Stimulated activated CD8-positive, alpha-beta memory T cell treated with anti-CD3 and anti-CD28 coated beads, Interleukin-12 subunit alpha, Interleukin-12 subunit beta, amount 100 ng/mL, for 24 hours (primary cell): ENCODE data around the gene TEAD1.

Experiments
- DNase-seq: peaks from one replicate; pipeline ENCODE4 v3.0.0-alpha.2; 2020; ENCODE audit errors: extremely low read depth

Gene TEAD1

DNA sequence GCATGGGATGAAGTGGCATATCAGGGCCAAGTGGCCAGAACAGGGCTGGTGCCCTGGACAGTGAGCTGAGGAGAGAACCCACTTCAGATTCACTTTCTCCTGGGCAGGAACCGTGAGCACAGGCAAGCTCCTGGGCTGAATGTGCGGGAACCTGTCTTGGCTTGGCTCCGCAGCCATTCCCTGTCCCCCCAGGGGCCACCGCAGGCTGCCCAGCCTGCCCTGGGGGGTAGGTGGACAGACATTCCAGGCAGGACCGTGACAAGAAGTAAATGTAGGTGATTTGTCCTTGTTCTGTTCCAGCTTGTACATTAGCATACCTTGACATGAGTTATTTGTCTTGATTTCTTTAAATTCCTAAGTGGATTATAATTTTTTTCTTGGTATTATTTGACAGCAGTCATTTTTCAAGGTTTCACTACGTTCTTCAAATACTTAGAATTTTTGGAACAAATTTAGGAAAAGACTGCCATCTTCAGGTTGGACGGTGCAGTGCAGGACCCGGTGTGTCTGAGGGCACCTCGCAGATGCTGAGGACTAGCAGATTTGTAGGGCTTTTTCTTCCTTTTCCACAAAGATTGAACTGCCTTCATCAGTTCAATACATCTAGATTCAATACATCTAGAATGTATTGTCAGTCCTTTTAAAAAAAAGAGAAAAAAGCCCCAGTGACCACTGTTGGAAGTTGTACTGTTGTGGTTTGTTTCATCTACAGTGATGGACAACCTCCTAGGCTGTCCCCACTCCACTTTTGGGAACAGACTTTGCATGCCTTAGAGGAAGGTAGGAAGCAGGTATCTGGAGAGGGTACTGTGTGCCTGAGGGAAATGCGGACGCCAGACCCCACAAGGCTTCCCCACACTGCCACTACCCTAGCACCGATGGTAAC, 219.8 kb downstream of the TEAD1 start:
- no peak for DNase-seq

DNA sequence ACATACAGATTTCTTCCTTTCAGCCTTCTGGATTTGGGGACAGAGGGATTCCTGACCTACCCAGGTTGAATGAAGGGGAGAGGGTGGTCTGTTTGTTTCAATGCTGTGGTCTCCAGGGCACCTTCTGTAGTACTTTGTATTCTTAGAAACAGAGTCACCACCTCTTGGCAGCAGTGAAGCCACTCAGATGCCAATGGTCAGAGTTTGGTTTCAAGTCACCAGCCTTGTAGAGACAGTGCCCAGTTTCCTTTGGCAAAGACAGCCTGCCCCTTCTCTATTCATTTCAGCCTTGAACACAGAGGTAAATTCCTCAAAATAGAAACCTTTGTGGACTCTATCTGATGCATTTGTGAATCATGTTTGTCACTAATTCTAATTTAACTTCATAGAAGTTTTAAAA, 223.2 kb downstream of the TEAD1 start:
- DNase-seq = no peak

DNA sequence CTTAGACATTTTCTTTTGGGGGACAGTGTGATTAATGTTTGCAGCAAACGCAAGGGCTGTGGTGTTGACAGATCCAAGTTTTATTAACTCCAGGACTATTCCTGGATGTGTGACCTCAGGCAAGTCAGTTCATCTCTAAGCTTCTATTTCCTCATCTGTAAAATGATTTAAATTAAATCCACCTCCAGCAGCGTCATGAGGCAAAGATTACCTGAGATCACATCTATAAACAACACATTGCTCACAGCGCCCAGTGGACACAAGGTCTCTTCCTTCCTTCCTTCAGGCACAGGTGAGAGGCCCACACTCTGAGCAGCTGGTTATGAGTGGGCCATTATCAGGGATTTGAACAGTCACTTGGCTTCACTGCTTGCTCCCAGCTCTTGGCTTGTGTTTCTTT, 223.6 kb downstream of the TEAD1 start:
- DNase-seq = no peak

DNA sequence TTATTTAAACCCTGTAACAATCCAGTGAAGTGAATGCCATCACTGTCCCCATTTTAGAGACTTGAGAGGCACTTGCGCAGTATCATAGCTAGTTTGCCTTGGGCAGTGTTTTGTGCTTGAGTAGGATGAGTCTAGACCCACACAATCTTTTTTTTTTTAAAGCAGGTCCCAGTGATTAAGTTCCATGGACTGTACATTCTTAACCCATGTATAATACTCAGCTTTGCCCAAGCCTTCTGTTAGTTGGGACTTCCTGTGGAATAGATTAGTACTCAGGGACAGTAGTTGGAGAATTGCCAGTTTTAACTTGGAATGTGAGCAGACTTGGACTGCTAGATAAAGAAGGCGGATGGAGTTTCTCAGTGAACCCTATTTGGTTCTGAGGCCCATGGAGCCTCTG, 226.3 kb downstream of the TEAD1 start:
- no peak for DNase-seq

DNA sequence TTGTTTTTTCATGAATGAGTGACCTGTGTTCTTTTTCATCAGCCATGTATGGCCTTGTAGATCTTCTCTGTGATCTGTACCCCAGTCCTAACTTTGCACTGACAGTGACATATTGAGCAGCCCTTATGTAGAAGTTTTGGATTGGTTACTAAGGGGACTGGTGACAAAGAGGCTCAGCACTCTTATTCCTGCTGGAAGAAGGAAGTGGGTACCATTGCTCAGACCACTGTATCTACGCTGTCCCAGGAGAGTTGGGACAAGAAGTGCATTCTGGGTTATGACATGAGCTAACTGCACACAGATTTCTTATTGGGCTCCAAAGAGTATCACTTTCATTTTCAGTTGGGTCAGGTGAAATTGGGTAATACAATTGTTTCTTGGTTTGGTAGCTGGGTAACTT, 227.1 kb downstream of the TEAD1 start:
- DNase-seq = no peak

DNA sequence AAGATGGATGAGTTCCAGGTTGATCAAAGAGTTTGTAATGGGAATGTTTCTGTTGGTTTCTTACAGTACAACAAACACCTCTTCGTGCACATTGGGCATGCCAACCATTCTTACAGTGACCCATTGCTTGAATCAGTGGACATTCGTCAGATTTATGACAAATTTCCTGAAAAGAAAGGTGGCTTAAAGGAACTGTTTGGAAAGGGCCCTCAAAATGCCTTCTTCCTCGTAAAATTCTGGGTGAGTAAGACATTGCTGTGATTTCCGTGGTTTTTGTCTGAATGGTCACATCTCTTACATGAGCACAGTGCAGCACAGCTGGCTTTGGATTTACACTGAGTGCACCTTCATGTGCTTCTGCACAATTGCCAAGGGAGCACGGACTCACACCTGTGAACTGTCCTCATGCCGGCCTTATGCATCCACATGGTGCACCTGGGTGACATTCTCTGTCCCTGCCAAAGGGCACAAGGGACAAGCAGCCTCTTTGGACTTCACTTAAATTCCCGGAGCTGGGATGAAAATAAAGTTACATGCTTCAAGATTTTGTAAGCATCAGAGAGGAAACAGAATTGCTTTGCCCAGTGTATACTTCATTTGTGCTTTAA, 227.8 kb downstream of the TEAD1 start:
- no peak for DNase-seq

DNA sequence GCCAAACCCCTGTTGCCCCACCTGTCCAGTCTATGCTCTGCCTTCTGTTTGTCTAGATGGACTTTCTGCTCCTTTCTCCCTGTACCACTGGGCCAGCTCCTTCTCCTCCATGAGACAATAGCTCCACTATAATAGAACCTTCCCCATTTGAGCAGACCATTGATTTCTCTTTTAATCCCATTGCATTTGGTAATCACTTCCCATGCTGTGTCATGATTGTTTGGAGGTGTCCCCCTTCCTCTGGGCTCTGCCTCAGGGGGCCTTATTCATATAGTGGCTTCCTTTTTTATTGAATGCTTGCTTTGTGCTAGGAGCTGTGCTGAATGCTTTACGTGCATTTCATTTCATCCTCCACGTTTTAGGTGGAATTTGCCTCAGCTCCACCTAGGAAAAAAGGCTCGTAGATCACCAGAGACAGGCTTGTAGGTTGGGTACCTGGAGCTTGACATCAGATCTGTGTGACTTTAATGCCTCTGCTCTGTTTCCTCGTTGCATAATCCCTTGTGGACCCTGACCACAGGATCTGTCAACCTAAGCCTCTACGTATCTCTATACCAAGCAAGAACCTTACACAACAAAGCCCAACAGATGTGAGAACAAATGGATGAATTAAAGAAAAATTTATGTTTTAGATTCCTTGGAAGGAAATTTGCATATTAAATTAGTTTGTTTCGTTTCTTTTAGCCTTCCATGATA, 228.7 kb downstream of the TEAD1 start:
- DNase-seq = no peak

DNA sequence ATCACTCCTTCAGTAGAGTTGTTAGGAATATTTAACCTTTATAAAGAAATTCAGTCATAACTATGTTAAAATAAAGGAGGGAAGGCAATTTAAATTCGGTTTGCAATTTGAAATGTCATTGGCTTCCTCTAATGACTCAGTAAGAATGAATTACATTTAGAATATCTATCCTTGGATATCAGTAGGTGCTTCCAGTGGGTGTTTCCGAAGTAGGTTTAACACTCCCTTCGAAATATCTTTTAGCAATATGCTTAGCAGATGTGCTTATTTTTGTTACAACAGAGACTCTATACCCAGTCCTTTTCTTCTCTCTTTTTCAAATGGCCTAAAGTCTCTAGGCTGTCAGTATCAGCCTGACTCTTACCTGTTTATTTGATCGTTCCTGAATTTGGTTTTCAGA, 231.2 kb downstream of the TEAD1 start:
- no peak for DNase-seq

DNA sequence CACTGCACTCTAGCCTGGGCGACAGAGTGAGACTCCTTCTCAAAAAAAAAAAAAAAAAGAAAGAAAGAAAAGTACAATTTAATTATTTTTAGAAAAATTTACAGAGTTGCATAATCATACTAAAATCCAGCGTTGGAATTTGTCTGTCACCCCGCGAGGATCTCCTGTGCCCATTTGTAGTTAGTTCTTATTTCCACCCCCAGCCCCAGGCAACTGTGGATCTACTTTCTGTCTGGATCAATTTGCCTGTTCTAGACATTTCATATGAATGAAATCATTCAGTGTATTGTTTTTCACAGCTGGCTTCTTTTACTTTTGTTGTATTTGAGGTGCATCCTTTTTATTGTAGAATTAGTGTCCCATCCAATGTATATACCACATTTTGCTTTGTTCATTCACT, 232.3 kb downstream of the TEAD1 start:
- no peak for DNase-seq

DNA sequence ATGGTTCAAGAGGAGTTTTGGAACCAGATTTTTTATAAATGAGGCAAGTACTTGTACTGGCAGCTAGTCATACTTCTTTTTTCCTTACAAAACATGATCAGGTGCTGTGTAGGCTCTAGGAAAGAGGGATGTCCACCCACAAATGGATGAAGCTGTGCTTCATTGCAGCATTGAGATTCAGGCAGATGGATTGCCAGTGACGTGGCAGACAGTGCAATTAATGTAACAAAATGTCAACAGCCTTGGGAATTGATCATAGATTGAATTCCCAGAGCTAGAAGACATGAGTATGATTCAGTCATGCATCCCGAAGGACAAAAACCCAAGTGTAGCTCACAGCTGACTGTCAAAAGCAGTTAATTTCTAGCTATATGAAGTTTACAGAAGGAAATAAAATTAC, 235.7 kb downstream of the TEAD1 start:
- no peak for DNase-seq

DNA sequence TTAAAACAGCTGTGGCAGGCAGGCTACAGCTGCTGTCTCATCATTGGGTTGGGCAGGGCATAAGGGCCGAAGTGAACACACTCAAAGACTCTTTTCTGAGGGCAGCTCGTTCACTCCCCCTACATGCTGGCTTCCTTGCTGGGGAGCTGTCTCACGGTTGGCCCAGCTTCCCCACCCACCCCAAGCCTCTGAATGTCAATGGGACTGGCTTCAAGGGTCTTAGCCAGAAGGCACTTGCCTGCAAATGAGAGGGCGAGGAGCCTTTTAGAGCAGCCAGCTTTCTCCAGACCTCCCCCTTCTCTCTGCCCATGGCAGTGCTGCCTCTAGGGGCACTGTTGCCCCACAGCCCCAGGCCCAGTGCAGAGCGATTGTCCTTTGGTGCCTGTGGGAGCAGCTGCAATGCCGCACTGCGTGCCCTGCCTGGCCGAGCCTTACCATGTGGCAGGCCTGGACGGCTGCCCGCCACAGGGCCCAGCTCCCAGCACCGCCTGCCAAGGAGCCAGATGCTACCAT, 240.2 kb downstream of the TEAD1 start:
- no peak for DNase-seq

DNA sequence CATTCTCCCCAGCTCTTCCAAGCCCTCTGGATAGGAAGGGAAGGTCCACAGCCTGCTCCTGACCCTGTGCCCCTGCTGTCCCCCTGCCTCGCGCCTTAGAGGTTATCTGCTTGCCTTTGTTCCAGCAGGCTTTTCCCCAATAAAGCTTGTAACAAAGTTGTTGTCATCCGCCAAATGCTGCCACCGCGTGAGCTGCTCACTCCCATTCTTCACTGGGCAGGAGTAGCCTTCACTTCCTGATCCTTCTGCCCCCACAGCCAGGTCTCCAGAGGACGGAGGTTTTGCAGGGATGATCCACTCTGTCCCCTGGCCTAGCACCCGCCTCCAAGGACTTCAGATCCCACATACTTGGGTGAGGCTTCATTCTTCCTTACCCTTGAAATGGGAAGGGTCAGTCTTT, 240.9 kb downstream of the TEAD1 start:
- no peak for DNase-seq

DNA sequence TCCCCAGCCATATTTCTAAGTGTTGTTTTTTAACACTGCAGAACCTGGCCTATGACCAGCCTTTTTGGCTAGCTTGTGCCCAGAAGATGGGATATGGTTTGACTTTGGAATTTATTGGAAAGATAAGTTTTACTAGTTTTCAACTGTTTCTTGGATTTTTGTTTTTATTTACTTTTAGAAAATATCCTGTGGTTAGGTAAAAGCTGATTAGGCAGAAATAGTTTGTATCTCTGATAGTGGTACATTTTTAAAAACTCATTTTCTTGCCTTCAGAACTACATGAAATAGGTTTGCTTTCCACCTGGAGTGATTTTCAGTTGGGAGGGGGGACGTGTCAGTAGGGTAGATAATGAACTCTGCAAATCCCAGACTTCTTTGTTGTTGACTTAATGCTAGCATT, 243.6 kb downstream of the TEAD1 start:
- DNase-seq = no peak

DNA sequence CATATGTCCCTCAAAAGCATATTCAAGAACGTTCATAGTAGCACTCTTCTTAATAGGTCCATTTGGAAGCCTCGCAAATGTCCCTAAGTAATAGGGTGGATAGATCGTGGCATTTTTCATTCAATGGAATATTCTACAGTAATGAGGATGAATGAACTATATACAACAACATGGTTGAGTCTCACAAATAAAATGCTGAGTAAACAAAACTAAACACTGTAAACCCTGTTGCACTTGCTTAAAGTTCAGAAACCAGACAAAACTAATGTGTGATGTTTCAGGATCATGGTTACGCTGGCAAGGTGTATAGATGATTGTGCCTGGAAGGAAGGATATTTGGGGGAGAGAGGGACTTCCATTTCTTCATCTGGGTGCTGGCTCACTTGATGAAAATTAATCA, 244.4 kb downstream of the TEAD1 start:
- no peak for DNase-seq

DNA sequence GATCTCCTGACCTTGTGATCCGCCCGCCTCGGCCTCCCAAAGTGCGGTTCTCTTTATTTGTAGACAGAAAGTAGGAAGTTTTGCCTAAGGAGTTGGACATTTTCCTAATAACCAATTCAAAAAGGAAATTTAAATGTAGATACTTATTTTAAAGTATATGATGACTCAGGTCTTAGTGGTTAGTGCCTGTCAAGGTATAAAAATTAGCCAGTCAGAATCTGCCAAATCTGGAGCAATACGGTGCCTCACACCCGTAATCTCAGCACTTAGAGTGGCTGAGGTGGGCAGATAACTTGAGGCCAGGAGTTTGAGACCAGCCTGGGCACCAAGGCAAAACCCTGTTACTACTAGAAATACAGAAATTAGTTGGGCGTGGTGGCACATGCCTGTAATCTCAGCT, 248.2 kb downstream of the TEAD1 start:
- DNase-seq = no peak

DNA sequence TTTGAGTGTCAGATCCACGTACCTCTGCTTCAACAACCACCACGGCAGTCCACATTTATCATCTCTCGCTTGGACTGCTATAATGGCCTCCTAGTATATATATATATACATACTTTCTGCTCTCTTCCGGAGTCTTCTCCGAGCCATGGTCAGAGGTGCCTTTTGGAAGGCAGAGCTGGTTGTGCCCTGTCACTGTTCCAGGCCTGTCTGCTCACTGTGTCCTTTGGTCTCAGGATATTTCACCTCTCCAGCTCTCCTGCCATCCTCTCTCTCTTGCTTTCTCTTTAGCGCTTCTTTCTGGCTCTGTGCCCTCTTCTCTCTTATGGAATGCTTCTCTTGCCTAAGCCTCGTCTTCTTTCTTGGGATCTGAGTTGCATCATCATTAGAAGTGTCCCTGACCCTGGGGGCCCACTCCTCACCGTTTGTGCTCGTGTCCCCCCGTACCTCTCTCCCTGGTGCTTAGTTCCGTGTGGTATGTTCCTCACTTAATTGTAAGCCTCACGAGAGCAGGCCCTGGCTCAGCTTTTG, 248.8 kb downstream of the TEAD1 start:
- no peak for DNase-seq

DNA sequence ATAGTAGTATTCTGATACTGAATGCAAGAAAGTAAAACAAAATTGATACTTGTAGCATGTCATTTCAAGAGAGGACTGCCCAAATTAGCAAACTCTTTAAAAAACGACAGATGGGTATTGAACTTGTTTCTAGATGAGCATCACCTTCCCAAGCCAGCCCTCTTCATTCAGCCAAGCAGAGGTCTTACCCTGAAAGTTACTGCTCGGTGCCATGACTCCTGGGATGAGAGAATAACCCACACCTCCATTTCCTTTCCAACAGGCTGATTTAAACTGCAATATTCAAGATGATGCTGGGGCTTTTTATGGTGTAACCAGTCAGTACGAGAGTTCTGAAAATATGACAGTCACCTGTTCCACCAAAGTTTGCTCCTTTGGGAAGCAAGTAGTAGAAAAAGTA, 250.4 kb downstream of the TEAD1 start:
- DNase-seq = no peak

DNA sequence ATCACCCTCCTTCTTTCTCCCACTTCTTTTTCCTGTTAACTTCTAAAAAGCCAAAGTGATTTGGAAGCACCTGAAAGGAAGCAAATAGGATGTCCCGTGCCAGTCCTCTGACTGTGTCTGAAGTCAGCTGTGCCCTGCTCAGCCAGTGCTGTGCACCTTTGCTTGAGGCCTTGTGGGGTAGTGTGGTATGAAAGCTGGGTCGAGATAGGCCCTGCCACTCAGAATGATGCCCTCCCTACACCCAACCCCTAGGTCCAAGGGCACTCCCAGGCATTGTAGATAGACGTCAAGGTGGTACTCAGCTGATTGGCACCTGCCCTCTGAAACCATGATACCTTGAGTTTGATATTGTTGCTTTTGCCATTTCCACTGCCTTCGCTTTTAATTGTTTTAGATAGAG, 251.3 kb downstream of the TEAD1 start:
- no peak for DNase-seq

DNA sequence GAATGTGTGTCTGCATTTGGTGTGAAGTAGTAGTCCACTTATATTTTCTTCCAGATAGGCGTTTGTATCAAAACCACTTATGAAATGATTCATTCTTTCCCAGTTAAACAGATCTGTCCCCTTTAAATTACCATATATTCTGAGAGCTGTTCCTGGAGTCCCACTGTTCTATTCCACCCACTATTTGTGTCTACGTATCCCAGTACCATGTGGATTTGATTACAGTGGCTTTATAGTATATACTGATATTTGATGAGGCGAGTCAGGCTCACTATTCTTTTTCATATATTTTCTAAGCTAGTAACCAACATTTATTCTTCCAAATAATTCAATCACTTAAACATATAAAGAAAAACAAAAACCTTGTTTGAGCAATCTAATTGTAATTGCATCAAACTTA, 253.0 kb downstream of the TEAD1 start:
- DNase-seq = no peak

DNA sequence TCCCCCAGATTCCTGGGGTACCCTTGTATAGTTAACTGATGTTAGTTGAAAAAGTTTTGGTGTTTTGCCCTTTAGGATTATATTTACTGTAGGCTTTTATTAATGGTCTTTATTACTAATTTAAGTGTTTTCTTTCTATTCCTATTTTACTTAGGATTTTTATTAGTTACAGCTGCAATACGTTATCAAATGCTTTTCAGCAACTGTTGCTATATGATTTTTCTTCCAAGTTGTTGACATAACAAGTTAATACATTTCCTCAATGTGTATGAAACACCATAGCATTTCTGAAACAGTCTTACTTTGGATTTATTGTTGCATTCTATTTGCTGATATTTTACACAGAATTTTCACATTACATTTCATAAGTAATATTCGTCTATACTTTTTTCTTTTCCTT, 253.7 kb downstream of the TEAD1 start:
- DNase-seq = no peak

DNA sequence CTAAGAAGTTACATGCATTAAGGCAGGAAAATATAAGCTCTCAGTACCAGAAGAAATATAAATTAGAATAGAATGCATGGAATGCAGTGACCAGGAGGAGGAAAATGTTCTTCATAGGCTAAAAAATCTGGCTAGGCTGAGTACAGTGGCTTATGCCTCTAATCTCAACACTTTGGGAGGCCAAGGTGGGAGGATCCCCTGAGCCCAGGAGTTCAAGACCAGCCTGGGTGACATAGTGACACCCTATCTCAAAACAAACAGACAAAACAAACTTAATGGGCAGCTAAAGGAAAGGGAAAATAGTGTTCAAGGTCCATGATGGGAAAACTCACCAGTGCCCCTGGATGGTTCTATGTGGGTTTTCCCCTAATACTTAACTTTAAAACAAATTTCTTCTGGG, 256.6 kb downstream of the TEAD1 start:
- DNase-seq = no peak

DNA sequence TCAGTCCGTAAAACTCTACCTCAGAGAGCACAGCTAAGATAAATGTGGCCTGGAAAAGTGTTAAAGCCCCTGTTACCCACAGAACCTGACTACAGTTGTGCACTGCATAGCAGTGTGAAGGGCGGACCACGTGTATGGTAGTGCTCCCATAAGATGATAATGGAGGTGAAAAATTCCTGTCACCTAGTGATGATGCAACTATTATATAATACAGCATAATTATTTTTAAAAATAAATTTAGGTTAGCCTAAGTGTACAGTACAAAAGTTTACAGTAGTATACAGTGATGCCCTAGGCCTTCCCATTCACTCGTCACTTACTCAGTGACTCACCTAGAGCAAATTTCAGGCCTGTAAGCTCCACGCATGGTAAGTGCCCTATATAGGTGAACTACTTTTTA, 258.3 kb downstream of the TEAD1 start:
- no peak for DNase-seq

DNA sequence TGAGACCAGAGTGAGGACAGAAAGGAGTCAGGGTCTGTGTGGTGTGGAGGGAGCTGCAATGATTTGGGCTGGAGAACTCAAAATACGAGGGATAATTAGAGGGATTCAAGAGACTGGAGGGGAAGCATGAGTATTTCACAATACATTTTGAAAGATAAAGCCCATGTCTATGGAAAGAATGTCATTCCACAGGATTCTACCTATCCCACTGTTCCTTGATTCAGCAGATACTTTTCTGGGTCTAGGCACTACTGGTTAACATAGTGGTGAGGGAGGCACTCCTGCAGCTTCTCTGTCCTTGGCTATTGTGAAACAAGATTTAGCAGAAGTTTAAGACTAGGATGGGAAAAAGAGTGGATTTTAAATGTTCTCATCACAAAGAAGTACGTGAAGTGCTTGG, 262.0 kb downstream of the TEAD1 start:
- DNase-seq = no peak
